ENCODE data around the gene KRT79. TPM values are rescaled to one million over a fixed set of nuclear protein-coding genes. Genes with fewer than 3 reads are reported as not detected.

The KRT79 gene
- polyA plus RNA-seq, 1 donor: not detected

DNA sequence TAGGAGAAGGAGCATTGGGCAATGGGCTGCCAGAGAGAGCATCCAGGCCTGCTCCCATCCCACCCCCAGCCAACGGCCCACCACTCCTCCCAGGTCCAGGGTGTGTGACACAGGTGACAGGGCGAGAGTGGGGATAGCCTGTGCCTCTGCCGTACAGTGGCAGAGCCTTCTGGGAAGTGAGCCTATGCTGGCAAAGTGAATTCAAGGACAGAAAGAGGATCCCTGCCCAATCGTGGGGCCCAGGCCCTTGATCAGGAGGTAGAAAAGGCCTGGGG, 553 bp upstream of the KRT79 start:
- no CpG with 5 or more reads among the region's 4 CpGs for WGBS (ENCODE audit: insufficient coverage, low lambda C conversion rate)

DNA sequence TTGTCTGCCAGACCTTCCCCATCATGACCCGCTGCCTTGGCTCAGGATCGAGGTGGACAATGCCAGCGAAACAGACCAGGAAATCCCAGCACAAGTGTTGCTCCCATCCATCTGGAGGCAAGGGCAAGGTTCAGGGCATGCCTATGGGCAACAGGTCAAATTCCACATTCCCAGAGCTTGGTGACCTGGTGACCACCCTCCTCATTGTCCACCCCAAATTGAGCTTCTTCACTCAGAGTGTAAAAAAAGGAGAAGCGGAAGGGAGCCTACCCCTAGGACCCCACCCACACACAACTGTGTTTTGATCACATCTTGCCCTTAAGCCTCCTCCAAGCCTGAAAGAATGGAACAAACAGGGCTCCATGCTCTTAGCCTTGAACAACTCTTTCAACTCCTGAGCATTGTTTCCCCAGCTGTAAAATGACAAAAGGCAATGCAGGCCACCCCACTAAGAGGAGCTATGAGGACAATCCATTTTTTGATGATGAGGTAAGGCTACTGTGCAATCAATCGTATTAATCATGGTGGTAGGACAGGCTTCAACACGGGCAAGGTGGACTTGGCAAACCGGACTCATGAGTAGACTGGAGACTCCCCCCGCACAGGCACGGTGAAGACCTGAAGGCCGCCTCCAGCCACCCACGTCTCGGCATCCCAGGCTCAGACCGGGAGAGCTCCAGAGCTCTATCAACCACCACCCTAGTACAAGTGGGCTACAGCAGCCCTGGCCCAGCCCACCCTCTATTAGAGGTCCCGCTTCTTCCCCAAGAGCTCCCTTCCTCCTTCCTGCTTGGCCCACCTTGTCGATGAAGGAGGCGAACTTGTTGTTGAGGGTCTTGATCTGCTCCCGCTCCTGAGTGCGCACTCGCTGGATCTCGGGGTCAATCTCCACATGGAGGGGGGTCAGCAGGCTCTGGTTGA, 866 bp downstream of the KRT79 start:
- H3K27ac ChIP-seq (ENCODE audit: low read length): no peak overlapping the region
- no peaks in the 10 kb centered on the region for H3K36me3 ChIP-seq (ENCODE audit: control insufficient read depth, insufficient read depth, low read length)
- DNase-seq: peak in 1 of 2 donors; percentile 34
- H3K27me3 ChIP-seq (ENCODE audit: control insufficient read depth, insufficient read depth, low read length): peaks cover 4% of the 10 kb centered on the region
- H3K4me3 ChIP-seq (ENCODE audit: low read length): no peak overlapping the region
- no peaks in the 10 kb centered on the region for H3K9me3 ChIP-seq (ENCODE audit: control insufficient read depth, low read depth, low read length)
- no peaks in the 10 kb centered on the region for H3K4me1 ChIP-seq (ENCODE audit: control insufficient read depth, insufficient read depth, low read length)
- no CpG with 5 or more reads among the region's 20 CpGs for WGBS (ENCODE audit: insufficient coverage, low lambda C conversion rate)

More for the DNA sequence above, 553 bp upstream of the KRT79 start:
- H3K27me3 ChIP-seq (ENCODE audit: control insufficient read depth, insufficient read depth, low read length): peaks cover 11% of the 10 kb centered on the region
- no peaks in the 10 kb centered on the region for H3K4me1 ChIP-seq (ENCODE audit: control insufficient read depth, insufficient read depth, low read length)
- H3K36me3 ChIP-seq (ENCODE audit: control insufficient read depth, insufficient read depth, low read length): no peaks in the 10 kb centered on the region
- H3K4me3 ChIP-seq (ENCODE audit: low read length): no peak overlapping the region
- no peaks in the 10 kb centered on the region for H3K9me3 ChIP-seq (ENCODE audit: control insufficient read depth, low read depth, low read length)
- DNase-seq: no peak
- no peak overlapping the region for H3K27ac ChIP-seq (ENCODE audit: low read length)

DNA sequence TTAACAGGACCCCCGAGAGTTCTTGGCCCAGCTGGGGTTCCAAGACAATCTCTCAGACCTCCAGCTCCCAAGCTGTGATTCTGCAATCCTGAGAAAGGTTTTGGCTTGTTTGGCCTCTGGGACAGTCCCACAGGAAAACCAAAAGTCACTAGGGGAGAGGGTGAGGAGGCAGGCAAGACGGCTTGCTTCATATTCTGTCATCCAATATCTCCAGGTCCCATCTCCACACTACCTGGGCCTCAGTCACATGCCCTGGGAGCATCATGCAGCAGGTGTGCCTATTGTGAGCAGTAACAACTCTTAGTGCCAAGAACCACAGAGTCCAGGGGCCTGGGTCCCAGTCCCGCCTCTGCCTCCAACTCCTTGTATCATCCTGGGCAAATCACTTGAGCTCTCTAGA, 1.7 kb downstream of the KRT79 start:
- Histone ChIP-seq H3K27ac (ENCODE audit: low read length) (no peak overlapping the region), H3K36me3 (ENCODE audit: control insufficient read depth, insufficient read depth, low read length) (no peaks in the 10 kb centered on the region), H3K4me3 (ENCODE audit: low read length) (no peak overlapping the region), H3K9me3 (ENCODE audit: control insufficient read depth, low read depth, low read length) (no peaks in the 10 kb centered on the region), H3K4me1 (ENCODE audit: control insufficient read depth, insufficient read depth, low read length) (no peaks in the 10 kb centered on the region), H3K27me3 (ENCODE audit: control insufficient read depth, insufficient read depth, low read length) (no peaks in the 10 kb centered on the region)
- DNase-seq: no peak
- no CpG with 5 or more reads among the region's 3 CpGs for WGBS (ENCODE audit: insufficient coverage, low lambda C conversion rate)

DNA sequence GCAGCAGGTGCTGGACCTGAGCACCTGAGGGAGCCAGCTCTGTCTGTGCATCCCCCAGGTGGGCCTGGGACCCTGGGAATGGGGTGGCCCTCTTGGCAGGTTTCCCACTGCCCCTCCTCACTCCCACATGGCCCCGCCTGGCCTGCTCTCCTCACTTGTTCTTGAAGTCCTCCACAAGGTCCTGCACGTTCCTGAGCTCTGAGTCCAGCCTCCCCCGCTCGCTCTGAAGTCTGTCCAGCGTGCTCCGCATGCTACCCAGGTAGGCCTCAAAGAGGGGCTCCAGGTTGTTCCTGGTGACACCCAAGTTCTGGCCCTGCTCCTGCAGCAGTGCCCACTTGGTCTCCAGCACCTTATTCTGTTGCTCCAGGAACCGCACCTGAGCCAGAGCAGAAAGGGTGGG, 2.9 kb downstream of the KRT79 start:
- no CpG with 5 or more reads among the region's 7 CpGs for WGBS (ENCODE audit: insufficient coverage, low lambda C conversion rate)
- Histone ChIP-seq H3K4me1 (ENCODE audit: control insufficient read depth, insufficient read depth, low read length) (no peaks in the 10 kb centered on the region), H3K27me3 (ENCODE audit: control insufficient read depth, insufficient read depth, low read length) (peaks cover 2% of the 10 kb centered on the region), H3K36me3 (ENCODE audit: control insufficient read depth, insufficient read depth, low read length) (no peaks in the 10 kb centered on the region), H3K4me3 (ENCODE audit: low read length) (no peak overlapping the region), H3K9me3 (ENCODE audit: control insufficient read depth, low read depth, low read length) (no peaks in the 10 kb centered on the region), H3K27ac (ENCODE audit: low read length) (no peak overlapping the region)
- no peak for DNase-seq

DNA sequence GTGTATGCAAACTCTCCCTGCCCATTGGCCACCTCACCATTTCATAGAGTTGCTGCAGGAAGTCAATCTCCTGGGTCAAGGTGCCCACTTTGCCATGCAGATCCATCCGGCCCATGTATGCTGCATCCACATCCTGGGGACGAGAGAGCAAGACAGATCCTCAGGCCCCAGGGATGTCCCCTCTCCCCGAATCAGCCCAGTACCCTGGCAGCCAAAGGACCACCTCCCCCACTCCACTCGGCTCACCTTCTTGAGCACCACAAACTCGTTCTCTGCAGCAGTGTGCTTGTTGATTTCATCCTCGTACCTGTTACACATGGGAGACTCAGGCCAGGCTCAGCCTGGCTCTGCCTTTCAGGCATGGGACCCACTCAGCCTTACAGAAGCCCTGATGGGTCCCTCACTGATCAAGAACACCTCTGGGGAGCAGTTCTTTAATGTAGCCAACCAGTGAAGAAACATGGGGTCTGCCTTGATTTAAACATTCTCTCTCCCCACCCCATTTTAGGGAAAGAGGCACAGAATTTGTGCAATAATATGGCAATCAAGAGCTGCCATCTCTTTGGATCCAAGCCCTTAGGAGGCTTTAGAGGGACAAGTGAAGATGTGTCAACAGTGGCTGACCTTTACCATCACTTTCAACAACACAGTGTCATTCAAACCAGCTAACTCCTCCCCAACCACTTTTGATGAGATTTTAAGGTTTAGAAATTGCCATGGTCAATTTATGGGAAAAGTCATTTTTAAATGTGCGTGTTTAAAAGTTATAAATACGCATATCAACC, 3.9 kb downstream of the KRT79 start:
- H3K9me3 ChIP-seq (ENCODE audit: control insufficient read depth, low read depth, low read length): no peaks in the 10 kb centered on the region
- H3K36me3 ChIP-seq (ENCODE audit: control insufficient read depth, insufficient read depth, low read length): no peaks in the 10 kb centered on the region
- no peak for DNase-seq
- H3K27me3 ChIP-seq (ENCODE audit: control insufficient read depth, insufficient read depth, low read length): peaks cover 2% of the 10 kb centered on the region
- H3K4me1 ChIP-seq (ENCODE audit: control insufficient read depth, insufficient read depth, low read length): no peaks in the 10 kb centered on the region
- 100% methylated on average over 2 of the region's 8 CpGs for WGBS (ENCODE audit: insufficient coverage, low lambda C conversion rate)
- no peak overlapping the region for H3K4me3 ChIP-seq (ENCODE audit: low read length)
- H3K27ac ChIP-seq (ENCODE audit: low read length): no peak overlapping the region

DNA sequence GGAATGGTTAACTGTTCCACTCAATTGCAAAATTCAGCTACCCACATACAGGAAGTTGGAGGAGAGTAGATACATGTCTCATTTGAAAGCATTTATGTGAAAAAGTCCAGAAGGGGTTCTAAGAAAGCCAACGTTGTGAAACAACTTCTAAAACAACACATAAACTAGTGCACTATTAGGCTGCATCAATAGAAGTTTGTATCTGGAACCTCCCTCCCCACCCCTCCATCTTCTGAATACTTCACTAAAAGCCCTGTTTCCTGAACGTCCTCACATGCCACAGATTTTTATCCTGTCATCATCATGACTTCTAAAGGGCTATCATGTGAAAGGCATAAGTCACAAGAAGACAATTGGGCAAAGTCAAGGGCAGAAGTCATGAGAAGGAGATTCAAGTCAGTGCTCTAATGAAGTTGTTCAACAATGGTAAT, 5.5 kb downstream of the KRT79 start:
- no peaks in the 10 kb centered on the region for H3K4me1 ChIP-seq (ENCODE audit: control insufficient read depth, insufficient read depth, low read length)
- peaks cover 2% of the 10 kb centered on the region for H3K27me3 ChIP-seq (ENCODE audit: control insufficient read depth, insufficient read depth, low read length)
- no peaks in the 10 kb centered on the region for H3K9me3 ChIP-seq (ENCODE audit: control insufficient read depth, low read depth, low read length)
- H3K4me3 ChIP-seq (ENCODE audit: low read length): no peak overlapping the region
- WGBS (ENCODE audit: insufficient coverage, low lambda C conversion rate): 20% methylated on average over 1 of the region's 2 CpGs
- H3K36me3 ChIP-seq (ENCODE audit: control insufficient read depth, insufficient read depth, low read length): no peaks in the 10 kb centered on the region
- no peak for DNase-seq
- no peak overlapping the region for H3K27ac ChIP-seq (ENCODE audit: low read length)

DNA sequence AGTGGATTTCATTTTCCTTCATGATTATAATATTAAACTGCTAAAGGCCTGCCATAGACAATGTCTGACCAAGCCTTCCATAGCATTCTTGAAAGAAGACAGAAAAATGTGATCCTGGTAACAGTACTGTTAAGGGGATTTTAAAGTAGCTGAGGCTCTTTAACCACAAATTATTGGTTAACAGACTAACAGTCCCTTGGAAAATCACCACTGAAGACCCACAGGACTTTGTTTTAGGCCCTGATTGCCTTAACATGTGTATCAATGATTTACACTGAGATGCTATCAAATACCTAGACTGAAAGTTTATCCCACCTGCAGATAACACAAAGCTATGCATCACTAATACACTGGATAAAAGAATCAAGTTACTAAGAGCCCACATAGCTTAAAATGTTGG, 6.0 kb downstream of the KRT79 start:
- Histone ChIP-seq H3K4me1 (ENCODE audit: control insufficient read depth, insufficient read depth, low read length) (no peaks in the 10 kb centered on the region), H3K27me3 (ENCODE audit: control insufficient read depth, insufficient read depth, low read length) (peaks cover 2% of the 10 kb centered on the region), H3K27ac (ENCODE audit: low read length) (no peak overlapping the region), H3K36me3 (ENCODE audit: control insufficient read depth, insufficient read depth, low read length) (no peaks in the 10 kb centered on the region), H3K4me3 (ENCODE audit: low read length) (no peak overlapping the region), H3K9me3 (ENCODE audit: control insufficient read depth, low read depth, low read length) (no peaks in the 10 kb centered on the region)
- DNase-seq: no peak

DNA sequence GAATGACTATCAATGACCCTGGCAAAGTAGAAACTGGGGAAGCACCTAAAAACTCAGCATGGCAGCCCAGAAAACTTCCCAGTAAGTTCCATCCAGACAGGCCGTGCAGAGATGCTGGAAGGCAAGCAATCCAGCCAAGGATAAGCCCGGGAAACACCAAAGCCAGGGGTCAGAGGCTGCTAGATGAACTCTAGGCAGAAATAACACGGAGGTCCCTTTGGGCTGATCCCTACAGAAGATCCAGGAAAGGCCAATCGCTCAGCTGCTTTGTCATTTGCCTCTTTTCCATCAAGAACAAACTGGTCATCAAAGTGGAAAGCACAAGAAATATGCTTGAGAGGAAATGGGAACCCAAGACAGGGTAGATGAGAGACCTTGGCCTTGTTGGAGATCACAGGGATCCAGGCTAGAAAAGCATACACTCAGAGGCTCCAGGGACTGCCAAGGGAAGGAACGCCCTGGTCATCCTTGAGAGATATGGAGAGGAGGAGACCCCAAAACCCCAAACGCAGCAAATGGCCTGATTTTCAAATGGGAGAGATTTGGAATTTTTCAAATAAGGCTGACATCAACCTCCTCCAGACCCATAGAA, 6.5 kb downstream of the KRT79 start:
- Histone ChIP-seq H3K4me3 (ENCODE audit: low read length) (no peak overlapping the region), H3K27me3 (ENCODE audit: control insufficient read depth, insufficient read depth, low read length) (peaks cover 2% of the 10 kb centered on the region), H3K4me1 (ENCODE audit: control insufficient read depth, insufficient read depth, low read length) (no peaks in the 10 kb centered on the region), H3K27ac (ENCODE audit: low read length) (no peak overlapping the region), H3K36me3 (ENCODE audit: control insufficient read depth, insufficient read depth, low read length) (no peaks in the 10 kb centered on the region), H3K9me3 (ENCODE audit: control insufficient read depth, low read depth, low read length) (no peaks in the 10 kb centered on the region)
- DNase-seq: no peak
- WGBS (ENCODE audit: insufficient coverage, low lambda C conversion rate): 100% methylated on average over 1 of the region's 6 CpGs

DNA sequence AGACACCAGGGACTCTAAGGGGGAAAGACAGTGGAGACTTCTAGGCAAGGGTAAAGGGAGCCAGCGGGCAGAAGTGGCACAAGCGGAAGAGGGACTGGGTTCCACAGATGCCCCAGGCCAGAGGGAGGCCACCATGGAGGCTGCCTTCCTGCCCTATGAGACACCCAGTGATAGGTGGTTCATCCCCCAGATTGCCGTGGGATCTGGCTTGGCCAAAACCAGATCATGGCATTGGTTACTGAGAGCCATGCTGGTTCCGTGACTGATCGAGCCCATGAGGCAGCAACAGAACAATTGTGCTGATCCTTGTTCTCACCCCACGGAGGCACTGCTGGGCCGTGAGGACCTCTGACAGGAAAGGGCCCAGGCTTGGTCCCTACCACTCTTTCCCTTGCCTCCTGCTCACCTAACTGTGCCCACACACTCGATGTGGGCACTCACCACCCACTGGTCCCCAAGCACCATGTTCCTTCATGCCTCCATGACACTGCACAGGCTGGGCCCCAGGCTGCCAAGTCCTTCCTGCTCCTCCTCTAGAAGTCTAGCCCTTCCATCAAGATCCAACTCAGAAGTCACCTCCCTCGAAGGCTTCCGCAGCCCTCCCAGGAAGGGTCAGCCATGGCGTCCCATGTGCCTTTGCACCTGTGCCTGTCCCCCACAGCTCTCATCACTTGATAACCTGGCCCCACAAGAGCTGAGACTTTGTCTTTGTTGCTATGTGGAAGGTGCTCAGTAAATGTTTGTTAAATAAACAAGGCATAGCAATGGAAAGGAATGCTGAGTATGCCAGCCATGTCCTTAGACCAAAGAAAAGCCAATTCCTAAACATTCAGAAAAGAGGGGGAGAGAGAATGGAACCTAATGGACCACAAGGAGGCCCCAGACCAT, 7.3 kb downstream of the KRT79 start:
- peaks cover 5% of the 10 kb centered on the region for H3K4me1 ChIP-seq (ENCODE audit: control insufficient read depth, insufficient read depth, low read length)
- peaks cover 2% of the 10 kb centered on the region for H3K27me3 ChIP-seq (ENCODE audit: control insufficient read depth, insufficient read depth, low read length)
- H3K27ac ChIP-seq (ENCODE audit: low read length): no peak overlapping the region
- no peaks in the 10 kb centered on the region for H3K9me3 ChIP-seq (ENCODE audit: control insufficient read depth, low read depth, low read length)
- no peaks in the 10 kb centered on the region for H3K36me3 ChIP-seq (ENCODE audit: control insufficient read depth, insufficient read depth, low read length)
- H3K4me3 ChIP-seq (ENCODE audit: low read length): no peak overlapping the region
- no CpG with 5 or more reads among the region's 11 CpGs for WGBS (ENCODE audit: insufficient coverage, low lambda C conversion rate)
- no peak for DNase-seq

DNA sequence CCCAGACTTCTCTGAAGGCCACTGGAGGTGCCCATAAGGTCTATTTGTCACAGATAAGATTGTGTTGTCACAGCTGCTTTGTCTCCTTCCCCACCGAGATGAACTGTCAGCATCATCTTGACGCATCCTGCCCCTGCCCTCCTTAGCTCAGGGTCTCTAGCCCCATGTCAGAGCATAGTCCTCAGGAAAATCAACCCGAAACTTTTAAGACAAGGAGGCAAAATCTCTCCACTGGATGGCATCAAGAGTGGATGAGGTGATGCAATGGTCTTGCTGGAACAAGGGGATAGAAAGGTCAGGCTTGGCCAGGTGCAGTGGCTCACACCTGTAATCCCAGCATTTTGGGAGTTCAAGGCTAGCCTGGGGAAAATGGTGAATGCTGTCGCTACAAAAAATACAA, 8.2 kb downstream of the KRT79 start:
- Histone ChIP-seq H3K9me3 (ENCODE audit: control insufficient read depth, low read depth, low read length) (no peaks in the 10 kb centered on the region), H3K4me1 (ENCODE audit: control insufficient read depth, insufficient read depth, low read length) (peaks cover 5% of the 10 kb centered on the region), H3K36me3 (ENCODE audit: control insufficient read depth, insufficient read depth, low read length) (no peaks in the 10 kb centered on the region), H3K4me3 (ENCODE audit: low read length) (no peak overlapping the region), H3K27me3 (ENCODE audit: control insufficient read depth, insufficient read depth, low read length) (peaks cover 2% of the 10 kb centered on the region), H3K27ac (ENCODE audit: low read length) (no peak overlapping the region)
- no peak for DNase-seq
- WGBS (ENCODE audit: insufficient coverage, low lambda C conversion rate): no CpG with 5 or more reads among the region's 4 CpGs

All from large intestine (tissue), 3 donors.